HG03439 (cell line): ENCODE results near the gene PCDHGA3.
A peak's percentile ranks its signal among the peaks of the same experiment; 100 is the strongest.
"Not testable (repeated sequence)": the region's sequence is repeated elsewhere in the genome, so short reads cannot be mapped to it uniquely, and the experiment has no call there.

ENCODE experiments used
- ATAC-seq: cut with Tn5 transposase; IDR thresholded peaks from one replicate; pipeline ENCODE4 v1.9.1; 2021; ENCODE audit warnings: mild to moderate bottlenecking, moderate library complexity; ENCODE audit not compliant: unreplicated experiment

The PCDHGA3 gene

GRCh38 chr5:141346017-141346416 is 2.4 kb downstream of the PCDHGA3 start:
- ATAC-seq, result not testable (repeated sequence)

GRCh38 chr5:141349917-141350619 is 6.4 kb downstream of the PCDHGA3 start, which contains the start of gene PCDHGB1:
Gene PCDHGB1 (plus strand): TSS chr5:141350099. CDS start chr5:141350261, 162 bp downstream.
- no peak for ATAC-seq

- ATAC-seq, result no peak
Measured at GRCh38 chr5:141351591-141351990, 8.0 kb downstream of the PCDHGA3 start.

- no peak for ATAC-seq
Measured at GRCh38 chr5:141354900-141355469, 11.4 kb downstream of the PCDHGA3 start, which contains the start of gene PCDHGA4. Gene PCDHGA4 (plus strand): TSS chr5:141355021. CDS start chr5:141355108, 87 bp downstream.

- ATAC-seq, result no peak
Measured at GRCh38 chr5:141355641-141356040, 12.0 kb downstream of the PCDHGA3 start.

GRCh38 chr5:141356133-141356532 is 12.5 kb downstream of the PCDHGA3 start:
- no peak for ATAC-seq

- no peak for ATAC-seq
Measured at GRCh38 chr5:141356950-141357349, 13.3 kb downstream of the PCDHGA3 start.

- ATAC-seq, result no peak
Measured at GRCh38 chr5:141359790-141360426, 16.3 kb downstream of the PCDHGA3 start, which contains the start of gene PCDHGB2. Gene PCDHGB2 (plus strand): TSS chr5:141359994. CDS start chr5:141360136, 142 bp downstream.

- no peak for ATAC-seq
Measured at GRCh38 chr5:141360685-141361084, 17.1 kb downstream of the PCDHGA3 start.

GRCh38 chr5:141362719-141363118 is 19.1 kb downstream of the PCDHGA3 start:
- no peak for ATAC-seq

GRCh38 chr5:141363952-141364660 is 20.5 kb downstream of the PCDHGA3 start, which contains the start of gene PCDHGA5:
Gene PCDHGA5 (plus strand): TSS chr5:141364162. CDS start chr5:141364331, 169 bp downstream.
- no peak for ATAC-seq

- no peak for ATAC-seq
Measured at GRCh38 chr5:141366016-141366896, 22.6 kb downstream of the PCDHGA3 start.

GRCh38 chr5:141369994-141370848 is 26.6 kb downstream of the PCDHGA3 start, which contains the start of gene PCDHGB3:
Gene PCDHGB3 (plus strand): TSS chr5:141370242. CDS start chr5:141370395, 153 bp downstream.
- peak; percentile 88 for ATAC-seq

GRCh38 chr5:141371572-141372475 is 28.2 kb downstream of the PCDHGA3 start:
- ATAC-seq, result no peak

GRCh38 chr5:141373673-141374317 is 30.2 kb downstream of the PCDHGA3 start, which contains the start of gene PCDHGA6:
Gene PCDHGA6 (plus strand): TSS chr5:141373891. CDS start chr5:141374084, 193 bp downstream.
- no peak for ATAC-seq

- ATAC-seq, result no peak
Measured at GRCh38 chr5:141374627-141375026, 31.0 kb downstream of the PCDHGA3 start.

- ATAC-seq, result not testable (repeated sequence)
Measured at GRCh38 chr5:141375444-141376155, 32.0 kb downstream of the PCDHGA3 start.
